Stimulated activated naive CD8-positive, alpha-beta T cell treated with anti-CD3 and anti-CD28 coated beads, Interleukin-15, amount 100 ng/mL, for 72 hours (primary cell): ENCODE data around the gene TNPO1.

ENCODE experiments used
- ATAC-seq: fragments of 150-1000 bp; cut with Tn5 transposase; 2 replicates; pipeline ENCODE4 v1.10.0; 2021; ENCODE audit warnings: mild to moderate bottlenecking, moderate library complexity
- DNase-seq, 2 donors: peaks; one replicate each; pipeline ENCODE4 v3.0.0; 2021 to 2022
- H3K27ac Mint-ChIP-seq, 2 donors: one replicate each; pipeline ENCODE4 v1.8.0; 2022; ENCODE audit warnings: mild to moderate bottlenecking in 2 of 2, mixed read lengths in 2 of 2, moderate library complexity in 2 of 2
- H3K27me3 Mint-ChIP-seq: one replicate; pipeline ENCODE4 v1.8.0; 2022; ENCODE audit warnings: mixed read lengths
- H3K4me1 Mint-ChIP-seq: one replicate; pipeline ENCODE4 v1.8.0; 2022; ENCODE audit warnings: mild to moderate bottlenecking, mixed read lengths
- H3K4me3 Mint-ChIP-seq, 2 donors: one replicate each; pipeline ENCODE4 v1.8.0; 2022; ENCODE audit warnings: mild to moderate bottlenecking in 2 of 2, mixed read lengths in 2 of 2, moderate library complexity in 1 of 2
- H3K9me3 Mint-ChIP-seq, 2 donors: one replicate each; pipeline ENCODE4 v1.8.0; 2022; ENCODE audit warnings: mixed read lengths in 2 of 2

TNPO1 gene

GRCh38 chr5:72840041-72840440, 23.6 kb downstream of the TNPO1 start:
- Mint-ChIP-seq H3K9me3 (no peaks in the 10 kb centered on the region), H3K27ac (no peak overlapping the region)

GRCh38 chr5:72841756-72842535, 25.5 kb downstream of the TNPO1 start:
- H3K4me1 Mint-ChIP-seq: peaks cover 16% of the 10 kb centered on the region
- ATAC-seq: no peak
- no peak overlapping the region for H3K27ac Mint-ChIP-seq
- H3K4me3 Mint-ChIP-seq: no peak overlapping the region
- H3K27me3 Mint-ChIP-seq: no peaks in the 10 kb centered on the region
- no peak for DNase-seq
- no peaks in the 10 kb centered on the region for H3K9me3 Mint-ChIP-seq

More at GRCh38 chr5:72840041-72840440, 23.6 kb downstream of the TNPO1 start:
- Mint-ChIP-seq H3K27me3 (no peaks in the 10 kb centered on the region), H3K4me3 (no peak overlapping the region), H3K4me1 (peaks cover 11% of the 10 kb centered on the region)
- ATAC-seq: no peak
- no peak for DNase-seq

GRCh38 chr5:72842816-72843215, 26.4 kb downstream of the TNPO1 start:
- DNase-seq: no peak
- H3K4me1 Mint-ChIP-seq: peaks cover 24% of the 10 kb centered on the region
- H3K27me3 Mint-ChIP-seq: no peaks in the 10 kb centered on the region
- H3K9me3 Mint-ChIP-seq: no peaks in the 10 kb centered on the region
- H3K4me3 Mint-ChIP-seq: no peak overlapping the region
- peak; percentile 82 for ATAC-seq
- H3K27ac Mint-ChIP-seq: no peak overlapping the region

- no peaks in the 10 kb centered on the region for H3K9me3 Mint-ChIP-seq
- no peak overlapping the region for H3K4me3 Mint-ChIP-seq
- no peaks in the 10 kb centered on the region for H3K27me3 Mint-ChIP-seq
- DNase-seq (no peak), ATAC-seq (no peak)
- H3K27ac Mint-ChIP-seq: no peak overlapping the region
- peaks cover 27% of the 10 kb centered on the region for H3K4me1 Mint-ChIP-seq
Measured at GRCh38 chr5:72844218-72844603, 27.8 kb downstream of the TNPO1 start.

GRCh38 chr5:72845889-72846288, 29.4 kb downstream of the TNPO1 start:
- H3K4me3 Mint-ChIP-seq: no peak overlapping the region
- ATAC-seq (no peak), DNase-seq (no peak)
- no peaks in the 10 kb centered on the region for H3K27me3 Mint-ChIP-seq
- no peaks in the 10 kb centered on the region for H3K9me3 Mint-ChIP-seq
- H3K4me1 Mint-ChIP-seq: peaks cover 39% of the 10 kb centered on the region
- H3K27ac Mint-ChIP-seq: no peak overlapping the region

GRCh38 chr5:72846483-72846882, 30.0 kb downstream of the TNPO1 start:
- H3K27me3 Mint-ChIP-seq: no peaks in the 10 kb centered on the region
- ATAC-seq (no peak), DNase-seq (no peak)
- H3K4me1 Mint-ChIP-seq: peaks cover 40% of the 10 kb centered on the region
- H3K4me3 Mint-ChIP-seq: no peak overlapping the region
- H3K9me3 Mint-ChIP-seq: no peaks in the 10 kb centered on the region
- no peak overlapping the region for H3K27ac Mint-ChIP-seq

- peak overlapping the region; percentile 98 to 99 for H3K4me3 Mint-ChIP-seq
- no peaks in the 10 kb centered on the region for H3K9me3 Mint-ChIP-seq
- H3K4me1 Mint-ChIP-seq: peaks cover 47% of the 10 kb centered on the region
- ATAC-seq (no peak), DNase-seq (no peak)
- H3K27me3 Mint-ChIP-seq: no peaks in the 10 kb centered on the region
- no peak overlapping the region for H3K27ac Mint-ChIP-seq
Measured at GRCh38 chr5:72847439-72847838, 31.0 kb downstream of the TNPO1 start.

- H3K9me3 Mint-ChIP-seq: no peaks in the 10 kb centered on the region
- H3K4me3 Mint-ChIP-seq: peak overlapping the region; percentile 98 to 99
- H3K4me1 Mint-ChIP-seq: peaks cover 44% of the 10 kb centered on the region
- H3K27ac Mint-ChIP-seq: peak overlapping the region; percentile 99 to 100
- peak; percentile 90 for ATAC-seq
- peak; percentile 81 to 88 for DNase-seq
- no peaks in the 10 kb centered on the region for H3K27me3 Mint-ChIP-seq
Measured at GRCh38 chr5:72847989-72848473, 31.6 kb downstream of the TNPO1 start.

- peaks cover 51% of the 10 kb centered on the region for H3K4me1 Mint-ChIP-seq
- ATAC-seq: peak; percentile 72
Measured at GRCh38 chr5:72848474-72849428, 32.3 kb downstream of the TNPO1 start.

GRCh38 chr5:72849546-72849945, 33.1 kb downstream of the TNPO1 start:
- H3K4me1 Mint-ChIP-seq: peaks cover 55% of the 10 kb centered on the region
- DNase-seq (no peak), ATAC-seq (no peak)
- no peaks in the 10 kb centered on the region for H3K9me3 Mint-ChIP-seq
- H3K27me3 Mint-ChIP-seq: no peaks in the 10 kb centered on the region
- peak overlapping the region; percentile 90 to 93 for H3K4me3 Mint-ChIP-seq
- H3K27ac Mint-ChIP-seq: peak overlapping the region in 1 of 2 donors; percentile 96

More at GRCh38 chr5:72848474-72849428, 32.3 kb downstream of the TNPO1 start:
- peak; percentile 58 to 61 for DNase-seq
- peak overlapping the region; percentile 99 to 100 for H3K27ac Mint-ChIP-seq
- peak overlapping the region; percentile 98 to 99 for H3K4me3 Mint-ChIP-seq
- H3K27me3 Mint-ChIP-seq: no peaks in the 10 kb centered on the region
- H3K9me3 Mint-ChIP-seq: no peaks in the 10 kb centered on the region

GRCh38 chr5:72850113-72850512, 33.7 kb downstream of the TNPO1 start:
- no peaks in the 10 kb centered on the region for H3K27me3 Mint-ChIP-seq
- H3K4me1 Mint-ChIP-seq: peaks cover 50% of the 10 kb centered on the region
- no peak for ATAC-seq
- peak overlapping the region; percentile 67 to 93 for H3K4me3 Mint-ChIP-seq
- no peak for DNase-seq
- H3K9me3 Mint-ChIP-seq: no peaks in the 10 kb centered on the region
- peak overlapping the region in 1 of 2 donors; percentile 27 for H3K27ac Mint-ChIP-seq

GRCh38 chr5:72852356-72852755, 35.9 kb downstream of the TNPO1 start:
- no peak overlapping the region for H3K27ac Mint-ChIP-seq

GRCh38 chr5:72854419-72854818, 38.0 kb downstream of the TNPO1 start:
- ATAC-seq: no peak
- DNase-seq: no peak
- no peaks in the 10 kb centered on the region for H3K27me3 Mint-ChIP-seq
- no peak overlapping the region for H3K27ac Mint-ChIP-seq
- H3K4me3 Mint-ChIP-seq: no peak overlapping the region
- no peaks in the 10 kb centered on the region for H3K9me3 Mint-ChIP-seq
- H3K4me1 Mint-ChIP-seq: peaks cover 51% of the 10 kb centered on the region

More at GRCh38 chr5:72852356-72852755, 35.9 kb downstream of the TNPO1 start:
- H3K9me3 Mint-ChIP-seq: no peaks in the 10 kb centered on the region
- no peak for ATAC-seq
- H3K4me3 Mint-ChIP-seq: peak overlapping the region in 1 of 2 donors; percentile 20
- no peaks in the 10 kb centered on the region for H3K27me3 Mint-ChIP-seq
- peaks cover 52% of the 10 kb centered on the region for H3K4me1 Mint-ChIP-seq
- no peak for DNase-seq

GRCh38 chr5:72855821-72856220, 39.4 kb downstream of the TNPO1 start:
- H3K9me3 Mint-ChIP-seq: no peaks in the 10 kb centered on the region
- ATAC-seq: no peak
- H3K4me3 Mint-ChIP-seq: no peak overlapping the region
- no peak for DNase-seq
- no peaks in the 10 kb centered on the region for H3K27me3 Mint-ChIP-seq
- H3K4me1 Mint-ChIP-seq: peaks cover 40% of the 10 kb centered on the region
- H3K27ac Mint-ChIP-seq: no peak overlapping the region

- Mint-ChIP-seq H3K27me3 (no peaks in the 10 kb centered on the region), H3K27ac (no peak overlapping the region), H3K9me3 (no peaks in the 10 kb centered on the region)
Measured at GRCh38 chr5:72857396-72857795, 40.9 kb downstream of the TNPO1 start.

GRCh38 chr5:72859127-72859526, 42.7 kb downstream of the TNPO1 start:
- Mint-ChIP-seq H3K27me3 (no peaks in the 10 kb centered on the region), H3K9me3 (no peaks in the 10 kb centered on the region), H3K4me3 (no peak overlapping the region), H3K27ac (no peak overlapping the region), H3K4me1 (peaks cover 19% of the 10 kb centered on the region)
- no peak for DNase-seq
- ATAC-seq: no peak

More at GRCh38 chr5:72857396-72857795, 40.9 kb downstream of the TNPO1 start:
- H3K4me3 Mint-ChIP-seq: no peak overlapping the region
- DNase-seq: no peak
- peaks cover 32% of the 10 kb centered on the region for H3K4me1 Mint-ChIP-seq
- ATAC-seq: no peak
